HEK293 (cell line): ENCODE results near the gene INTS6.

Source experiments
- CTCF ChIA-PET: fragments of 350-600 bp; formaldehyde crosslinking; extraction: SDS; loops from one replicate; lab custom pipeline; 2021; ENCODE audit warnings: antibody characterized with exemption; lab: Yijun Ruan, JAX
- POLR2A ChIA-PET: fragments of 300-600 bp; formaldehyde crosslinking; extraction: SDS; loops from one replicate; lab custom pipeline; 2020; ENCODE audit warnings: antibody characterized with exemption, inconsistent platforms; lab: Yijun Ruan, JAX
- H3K27ac ChIP-seq: fragments of 200-500 bp; sonication (Bioruptor generic); 2 replicates; pipeline ENCODE4 v1.5.1; 2014; ENCODE audit warnings: low read depth, low read length, control low read depth, inconsistent platforms; ENCODE audit errors: extremely low read depth
- H3K36me3 ChIP-seq, 2 experiments: fragments of 200-500 bp in 1 of 2; sonication (Bioruptor generic) in 1 of 2; 1 replicate in 1 of 2; 2 replicates in 1 of 2; pipeline ENCODE4 v1.5.1; 2014 to 2017; ENCODE audit warnings: inconsistent platforms in 2 of 2, low read length in 2 of 2; ENCODE audit not compliant: control insufficient read depth in 2 of 2, insufficient read depth in 1 of 2
- H3K4me1 ChIP-seq: fragments of 200-500 bp; sonication (Bioruptor generic); 2 replicates; pipeline ENCODE4 v1.5.1; 2014; ENCODE audit warnings: mild to moderate bottlenecking, low read length, inconsistent platforms; ENCODE audit not compliant: control insufficient read depth, insufficient read depth
- H3K4me3 ChIP-seq: 2 replicates; pipeline ENCODE4 v1.5.1; 2011; ENCODE audit warnings: low read depth, mild to moderate bottlenecking, control low read depth, low read length, moderate library complexity
- H3K9me3 ChIP-seq: fragments of 200-500 bp; sonication (Bioruptor generic); 2 replicates; pipeline ENCODE4 v1.5.1; 2014; ENCODE audit warnings: low read depth, low read length, inconsistent platforms; ENCODE audit not compliant: control insufficient read depth, insufficient read depth
- BCL11B ChIP-seq: fragments of 450-650 bp; formaldehyde crosslinking; IDR thresholded peaks from 2 replicates; pipeline ENCODE4 v1.5.1; 2016; ENCODE audit warnings: low read depth, missing biosample characterization, missing genetic modification characterization
- EGR2 ChIP-seq: fragments of 450-650 bp; formaldehyde crosslinking; IDR thresholded peaks from 2 replicates; pipeline ENCODE4 v1.5.1; 2016; ENCODE audit warnings: low read depth, missing biosample characterization, missing genetic modification characterization
- KLF1 ChIP-seq: fragments of 450-650 bp; formaldehyde crosslinking; IDR thresholded peaks from 2 replicates; pipeline ENCODE4 v1.5.1; 2016; ENCODE audit warnings: missing biosample characterization, missing genetic modification characterization
- PRDM1 ChIP-seq: fragments of 450-650 bp; formaldehyde crosslinking; IDR thresholded peaks from 2 replicates; pipeline ENCODE4; 2016; ENCODE audit warnings: missing biosample characterization, missing genetic modification characterization
- ZEB2 ChIP-seq: fragments of 450-650 bp; formaldehyde crosslinking; IDR thresholded peaks from 2 replicates; pipeline ENCODE4 v1.5.1; 2016; ENCODE audit warnings: missing biosample characterization, missing genetic modification characterization
- ZNF112 ChIP-seq: fragments of 450-650 bp; formaldehyde crosslinking; IDR thresholded peaks from 2 replicates; pipeline ENCODE4 v1.5.0; 2017; ENCODE audit warnings: missing biosample characterization, missing genetic modification characterization
- ZNF157 ChIP-seq: fragments of 450-650 bp; formaldehyde crosslinking; IDR thresholded peaks from 2 replicates; pipeline ENCODE4 v1.5.1; 2016; ENCODE audit warnings: missing biosample characterization, missing genetic modification characterization
- ZNF501 ChIP-seq: fragments of 450-650 bp; formaldehyde crosslinking; IDR thresholded peaks from 2 replicates; pipeline ENCODE4 v1.5.1; 2016; ENCODE audit warnings: missing biosample characterization, missing genetic modification characterization
- ZNF521 ChIP-seq: fragments of 450-650 bp; formaldehyde crosslinking; IDR thresholded peaks from 2 replicates; pipeline ENCODE4 v1.5.1; 2017; ENCODE audit warnings: missing biosample characterization, mild to moderate bottlenecking, missing genetic modification characterization
- ZNF529 ChIP-seq: fragments of 450-650 bp; formaldehyde crosslinking; IDR thresholded peaks from 2 replicates; pipeline ENCODE4 v1.5.1; 2017; ENCODE audit warnings: missing genetic modification characterization, missing biosample characterization; ENCODE audit not compliant: insufficient replicate concordance
- ZNF530 ChIP-seq: fragments of 450-650 bp; formaldehyde crosslinking; IDR thresholded peaks from 2 replicates; pipeline ENCODE4 v1.5.1; 2016; ENCODE audit warnings: low read depth, missing biosample characterization, missing genetic modification characterization
- ZNF558 ChIP-seq: fragments of 450-650 bp; formaldehyde crosslinking; IDR thresholded peaks from 2 replicates; pipeline ENCODE4 v1.5.1; 2016; ENCODE audit warnings: missing biosample characterization, missing genetic modification characterization
- ZNF624 ChIP-seq: fragments of 450-650 bp; formaldehyde crosslinking; IDR thresholded peaks from 2 replicates; pipeline ENCODE4 v1.5.1; 2017; ENCODE audit warnings: missing biosample characterization, missing genetic modification characterization
- ZNF626 ChIP-seq: fragments of 450-650 bp; sonication (Bioruptor Pico); formaldehyde crosslinking; IDR thresholded peaks from 2 replicates; pipeline ENCODE4 v1.5.1; 2018; ENCODE audit warnings: missing biosample characterization, missing genetic modification characterization, inconsistent platforms
- ZNF629 ChIP-seq: fragments of 450-650 bp; formaldehyde crosslinking; IDR thresholded peaks from 2 replicates; pipeline ENCODE4 v1.5.1; 2017; ENCODE audit warnings: missing biosample characterization, missing genetic modification characterization
- ZNF664 ChIP-seq: fragments of 450-650 bp; formaldehyde crosslinking; IDR thresholded peaks from 2 replicates; pipeline ENCODE4 v1.5.1; 2016; ENCODE audit warnings: missing biosample characterization, missing genetic modification characterization
- ZNF677 ChIP-seq: fragments of 450-650 bp; IDR thresholded peaks from 2 replicates; pipeline ENCODE4 v1.5.0; 2018; ENCODE audit warnings: missing biosample characterization, mild to moderate bottlenecking, missing genetic modification characterization, moderate library complexity
- ZNF837 ChIP-seq: fragments of 450-650 bp; formaldehyde crosslinking; IDR thresholded peaks from 2 replicates; pipeline ENCODE4 v1.5.1; 2016; ENCODE audit warnings: missing biosample characterization, missing genetic modification characterization
- ZXDB ChIP-seq: fragments of 450-650 bp; formaldehyde crosslinking; IDR thresholded peaks from 2 replicates; pipeline ENCODE4 v1.5.1; 2016; ENCODE audit warnings: missing biosample characterization, missing genetic modification characterization
- TF ChIP-seq, protein P1 (sequence below): fragments of 450-650 bp; formaldehyde crosslinking; IDR thresholded peaks from 2 replicates; pipeline ENCODE4 v1.5.1; 2016; ENCODE audit warnings: missing biosample characterization, missing genetic modification characterization
- TF ChIP-seq, protein P2 (sequence below): fragments of 450-650 bp; formaldehyde crosslinking; IDR thresholded peaks from 2 replicates; pipeline ENCODE4 v1.5.1; 2016; ENCODE audit warnings: missing biosample characterization, missing genetic modification characterization
- TF ChIP-seq, protein P3 (sequence below): fragments of 450-650 bp; formaldehyde crosslinking; IDR thresholded peaks from 2 replicates; pipeline ENCODE4 v1.5.1; 2016; ENCODE audit warnings: missing biosample characterization, missing genetic modification characterization, low read depth
- TF ChIP-seq, protein P4 (sequence below): fragments of 450-650 bp; formaldehyde crosslinking; IDR thresholded peaks from 2 replicates; pipeline ENCODE4 v1.5.1; 2017; ENCODE audit warnings: missing biosample characterization, mild to moderate bottlenecking, missing genetic modification characterization, moderate library complexity

INTS6 gene, protein sequence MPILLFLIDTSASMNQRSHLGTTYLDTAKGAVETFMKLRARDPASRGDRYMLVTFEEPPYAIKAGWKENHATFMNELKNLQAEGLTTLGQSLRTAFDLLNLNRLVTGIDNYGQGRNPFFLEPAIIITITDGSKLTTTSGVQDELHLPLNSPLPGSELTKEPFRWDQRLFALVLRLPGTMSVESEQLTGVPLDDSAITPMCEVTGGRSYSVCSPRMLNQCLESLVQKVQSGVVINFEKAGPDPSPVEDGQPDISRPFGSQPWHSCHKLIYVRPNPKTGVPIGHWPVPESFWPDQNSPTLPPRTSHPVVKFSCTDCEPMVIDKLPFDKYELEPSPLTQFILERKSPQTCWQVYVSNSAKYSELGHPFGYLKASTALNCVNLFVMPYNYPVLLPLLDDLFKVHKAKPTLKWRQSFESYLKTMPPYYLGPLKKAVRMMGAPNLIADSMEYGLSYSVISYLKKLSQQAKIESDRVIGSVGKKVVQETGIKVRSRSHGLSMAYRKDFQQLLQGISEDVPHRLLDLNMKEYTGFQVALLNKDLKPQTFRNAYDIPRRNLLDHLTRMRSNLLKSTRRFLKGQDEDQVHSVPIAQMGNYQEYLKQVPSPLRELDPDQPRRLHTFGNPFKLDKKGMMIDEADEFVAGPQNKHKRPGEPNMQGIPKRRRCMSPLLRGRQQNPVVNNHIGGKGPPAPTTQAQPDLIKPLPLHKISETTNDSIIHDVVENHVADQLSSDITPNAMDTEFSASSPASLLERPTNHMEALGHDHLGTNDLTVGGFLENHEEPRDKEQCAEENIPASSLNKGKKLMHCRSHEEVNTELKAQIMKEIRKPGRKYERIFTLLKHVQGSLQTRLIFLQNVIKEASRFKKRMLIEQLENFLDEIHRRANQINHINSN

DNA sequence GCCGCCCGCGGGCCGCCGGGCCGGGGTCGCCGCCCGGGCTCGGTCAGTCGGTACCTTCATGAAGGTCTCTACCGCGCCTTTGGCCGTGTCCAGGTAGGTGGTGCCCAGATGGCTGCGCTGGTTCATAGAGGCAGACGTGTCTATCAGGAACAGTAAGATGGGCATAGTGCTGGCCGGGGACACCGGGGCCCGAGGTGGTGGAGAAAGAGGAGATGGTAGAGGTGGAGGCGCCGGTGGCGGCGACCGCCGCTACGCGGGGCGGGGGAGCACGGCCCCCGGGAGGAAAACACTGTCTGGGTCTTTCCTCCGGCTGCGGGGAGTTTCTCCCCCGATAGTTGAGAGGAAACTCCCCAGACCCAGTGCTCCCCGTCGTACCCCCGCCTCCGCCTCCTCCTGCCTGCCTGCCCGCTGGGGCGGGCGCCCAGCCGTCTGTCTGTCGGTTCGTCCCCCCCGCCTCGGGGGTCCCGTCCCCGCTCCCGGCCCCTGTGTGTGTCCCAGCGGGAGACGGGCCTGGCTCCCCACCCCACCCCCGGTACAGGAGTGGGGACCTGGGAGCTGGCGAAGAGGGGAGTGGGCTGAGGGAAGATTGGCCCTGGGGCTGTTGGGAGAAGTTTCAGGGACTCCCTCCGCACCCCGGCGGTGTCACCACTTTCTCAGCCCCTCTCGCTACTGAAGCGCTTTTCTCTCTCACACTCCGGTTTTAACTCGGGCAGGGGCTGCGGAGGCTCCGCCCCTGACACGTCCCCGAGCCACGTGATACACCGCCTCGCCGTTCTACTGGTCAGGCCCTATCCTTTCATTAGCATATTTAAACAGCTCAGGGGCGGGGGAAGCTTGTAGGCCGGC lies at the start of gene INTS6:
Gene INTS6 (minus strand): TSS at position 676 of the 846 bp plus-strand sequence. CDS start 511 bp downstream, at position 165.
- no peaks in the 10 kb centered on the region for H3K9me3 ChIP-seq
- ChIA-PET POLR2A (interaction anchor here (0.5 to 3.8 kb wide), 50 partner anchors 8 to 1660 kb away, joined by 3 to 77 read pairs (median 4); partner anchors contain the start of genes KPNA3 and WDFY2), CTCF (interaction anchor here (0.6 to 0.7 kb wide), 2 partner anchors 327 to 401 kb away, joined by 3 to 4 read pairs; no protein-coding TSS in a partner anchor)
- H3K4me3 ChIP-seq: peak within 1 kb of the TSS; percentile 73
- H3K4me1 ChIP-seq: no peaks in the 10 kb centered on the region; the same call in 1 of the 2 replicates
- peak within 1 kb of the TSS; percentile 95 for H3K27ac ChIP-seq
- peaks cover 10 to 42% of the 10 kb centered on the region in 2 experiments; a peak in 2 of 3 replicates for H3K36me3 ChIP-seq
- TF ChIP-seq, protein P1, sequence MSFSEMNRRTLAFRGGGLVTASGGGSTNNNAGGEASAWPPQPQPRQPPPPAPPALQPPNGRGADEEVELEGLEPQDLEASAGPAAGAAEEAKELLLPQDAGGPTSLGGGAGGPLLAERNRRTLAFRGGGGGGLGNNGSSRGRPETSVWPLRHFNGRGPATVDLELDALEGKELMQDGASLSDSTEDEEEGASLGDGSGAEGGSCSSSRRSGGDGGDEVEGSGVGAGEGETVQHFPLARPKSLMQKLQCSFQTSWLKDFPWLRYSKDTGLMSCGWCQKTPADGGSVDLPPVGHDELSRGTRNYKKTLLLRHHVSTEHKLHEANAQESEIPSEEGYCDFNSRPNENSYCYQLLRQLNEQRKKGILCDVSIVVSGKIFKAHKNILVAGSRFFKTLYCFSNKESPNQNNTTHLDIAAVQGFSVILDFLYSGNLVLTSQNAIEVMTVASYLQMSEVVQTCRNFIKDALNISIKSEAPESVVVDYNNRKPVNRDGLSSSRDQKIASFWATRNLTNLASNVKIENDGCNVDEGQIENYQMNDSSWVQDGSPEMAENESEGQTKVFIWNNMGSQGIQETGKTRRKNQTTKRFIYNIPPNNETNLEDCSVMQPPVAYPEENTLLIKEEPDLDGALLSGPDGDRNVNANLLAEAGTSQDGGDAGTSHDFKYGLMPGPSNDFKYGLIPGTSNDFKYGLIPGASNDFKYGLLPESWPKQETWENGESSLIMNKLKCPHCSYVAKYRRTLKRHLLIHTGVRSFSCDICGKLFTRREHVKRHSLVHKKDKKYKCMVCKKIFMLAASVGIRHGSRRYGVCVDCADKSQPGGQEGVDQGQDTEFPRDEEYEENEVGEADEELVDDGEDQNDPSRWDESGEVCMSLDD (tag by site-specific recombination): peak; percentile 84
- no peak for TF ChIP-seq ZNF530 (tag by site-specific recombination)
- no peak for TF ChIP-seq ZNF664
- no peak for TF ChIP-seq BCL11B (tag by site-specific recombination)
- peak; percentile 96 for TF ChIP-seq PRDM1
- TF ChIP-seq ZNF501 (tag by site-specific recombination): peak; percentile 94
- TF ChIP-seq EGR2 (tag by site-specific recombination): no peak
- no peak for TF ChIP-seq ZNF529 (tag by site-specific recombination)
- no peak for TF ChIP-seq ZNF157 (tag by site-specific recombination)
- TF ChIP-seq, protein P2, sequence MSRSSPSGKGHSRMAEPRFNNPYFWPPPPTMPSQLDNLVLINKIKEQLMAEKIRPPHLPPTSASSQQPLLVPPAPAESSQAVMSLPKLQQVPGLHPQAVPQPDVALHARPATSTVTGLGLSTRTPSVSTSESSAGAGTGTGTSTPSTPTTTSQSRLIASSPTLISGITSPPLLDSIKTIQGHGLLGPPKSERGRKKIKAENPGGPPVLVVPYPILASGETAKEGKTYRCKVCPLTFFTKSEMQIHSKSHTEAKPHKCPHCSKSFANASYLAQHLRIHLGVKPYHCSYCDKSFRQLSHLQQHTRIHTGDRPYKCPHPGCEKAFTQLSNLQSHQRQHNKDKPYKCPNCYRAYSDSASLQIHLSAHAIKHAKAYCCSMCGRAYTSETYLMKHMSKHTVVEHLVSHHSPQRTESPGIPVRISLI (tag by site-specific recombination): no peak
- TF ChIP-seq ZXDB (tag by site-specific recombination): peak; percentile 92
- peak; percentile 33; the same call in 1 of the 2 replicates for TF ChIP-seq ZNF629 (tag by site-specific recombination)
- TF ChIP-seq, protein P3, sequence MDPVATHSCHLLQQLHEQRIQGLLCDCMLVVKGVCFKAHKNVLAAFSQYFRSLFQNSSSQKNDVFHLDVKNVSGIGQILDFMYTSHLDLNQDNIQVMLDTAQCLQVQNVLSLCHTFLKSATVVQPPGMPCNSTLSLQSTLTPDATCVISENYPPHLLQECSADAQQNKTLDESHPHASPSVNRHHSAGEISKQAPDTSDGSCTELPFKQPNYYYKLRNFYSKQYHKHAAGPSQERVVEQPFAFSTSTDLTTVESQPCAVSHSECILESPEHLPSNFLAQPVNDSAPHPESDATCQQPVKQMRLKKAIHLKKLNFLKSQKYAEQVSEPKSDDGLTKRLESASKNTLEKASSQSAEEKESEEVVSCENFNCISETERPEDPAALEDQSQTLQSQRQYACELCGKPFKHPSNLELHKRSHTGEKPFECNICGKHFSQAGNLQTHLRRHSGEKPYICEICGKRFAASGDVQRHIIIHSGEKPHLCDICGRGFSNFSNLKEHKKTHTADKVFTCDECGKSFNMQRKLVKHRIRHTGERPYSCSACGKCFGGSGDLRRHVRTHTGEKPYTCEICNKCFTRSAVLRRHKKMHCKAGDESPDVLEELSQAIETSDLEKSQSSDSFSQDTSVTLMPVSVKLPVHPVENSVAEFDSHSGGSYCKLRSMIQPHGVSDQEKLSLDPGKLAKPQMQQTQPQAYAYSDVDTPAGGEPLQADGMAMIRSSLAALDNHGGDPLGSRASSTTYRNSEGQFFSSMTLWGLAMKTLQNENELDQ (tag by site-specific recombination): no peak
- no peak for TF ChIP-seq ZNF626 (tag by site-specific recombination)
- TF ChIP-seq ZNF677 (tag by site-specific recombination): no peak
- TF ChIP-seq, protein P4, sequence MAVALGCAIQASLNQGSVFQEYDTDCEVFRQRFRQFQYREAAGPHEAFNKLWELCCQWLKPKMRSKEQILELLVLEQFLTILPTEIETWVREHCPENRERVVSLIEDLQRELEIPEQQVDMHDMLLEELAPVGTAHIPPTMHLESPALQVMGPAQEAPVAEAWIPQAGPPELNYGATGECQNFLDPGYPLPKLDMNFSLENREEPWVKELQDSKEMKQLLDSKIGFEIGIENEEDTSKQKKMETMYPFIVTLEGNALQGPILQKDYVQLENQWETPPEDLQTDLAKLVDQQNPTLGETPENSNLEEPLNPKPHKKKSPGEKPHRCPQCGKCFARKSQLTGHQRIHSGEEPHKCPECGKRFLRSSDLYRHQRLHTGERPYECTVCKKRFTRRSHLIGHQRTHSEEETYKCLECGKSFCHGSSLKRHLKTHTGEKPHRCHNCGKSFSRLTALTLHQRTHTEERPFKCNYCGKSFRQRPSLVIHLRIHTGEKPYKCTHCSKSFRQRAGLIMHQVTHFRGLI: peak; percentile 61; the same call in 1 of the 2 replicates
- TF ChIP-seq ZNF558: peak; percentile 14; the same call in 1 of the 2 replicates
- TF ChIP-seq KLF1 (tag by site-specific recombination): no peak
- no peak for TF ChIP-seq ZNF112
- TF ChIP-seq ZNF521 (tag by site-specific recombination): no peak
- TF ChIP-seq ZNF624 (tag by site-specific recombination): peak; percentile 86; the same call in 1 of the 2 replicates
- TF ChIP-seq ZNF837 (tag by site-specific recombination): no peak
- TF ChIP-seq ZEB2 (tag by site-specific recombination): no peak; the same call in 1 of the 2 replicates
